Measurements from ENCODE around the gene SCGB3A2.

SCGB3A2 gene

DNA sequence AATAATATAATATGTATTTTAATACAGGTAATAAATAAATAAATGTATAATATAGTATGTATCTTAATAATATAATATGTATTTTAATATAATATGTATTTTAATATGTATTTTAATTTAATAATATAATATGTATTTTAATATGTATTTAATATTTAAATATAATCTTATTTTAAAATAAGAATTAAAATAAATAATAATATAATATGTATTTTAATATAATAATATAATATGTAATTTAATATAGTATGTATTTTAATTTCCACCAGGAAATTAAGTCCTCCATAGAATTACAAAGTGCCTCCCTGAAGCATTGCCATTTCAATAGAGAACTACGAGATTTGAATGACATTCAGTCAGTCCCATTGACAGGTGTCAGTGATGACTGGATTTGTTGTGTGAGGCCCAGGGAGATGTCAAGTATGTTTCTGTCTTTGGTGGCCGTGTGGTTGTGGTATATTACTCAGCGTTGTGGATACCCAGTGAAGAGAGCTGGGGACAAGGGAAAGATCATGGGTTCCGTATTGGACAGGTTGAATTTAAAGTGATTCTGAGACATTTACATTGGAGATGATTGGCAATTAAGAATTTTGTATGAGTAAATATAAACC is 42.0 kb downstream of the SCGB3A2 start:
- no peak for TF ChIP-seq EZH2phosphoT487 (conservative IDR thresholded peaks at IDR 0.05; ENCODE audit: low read length)
- TF ChIP-seq, protein P1, sequence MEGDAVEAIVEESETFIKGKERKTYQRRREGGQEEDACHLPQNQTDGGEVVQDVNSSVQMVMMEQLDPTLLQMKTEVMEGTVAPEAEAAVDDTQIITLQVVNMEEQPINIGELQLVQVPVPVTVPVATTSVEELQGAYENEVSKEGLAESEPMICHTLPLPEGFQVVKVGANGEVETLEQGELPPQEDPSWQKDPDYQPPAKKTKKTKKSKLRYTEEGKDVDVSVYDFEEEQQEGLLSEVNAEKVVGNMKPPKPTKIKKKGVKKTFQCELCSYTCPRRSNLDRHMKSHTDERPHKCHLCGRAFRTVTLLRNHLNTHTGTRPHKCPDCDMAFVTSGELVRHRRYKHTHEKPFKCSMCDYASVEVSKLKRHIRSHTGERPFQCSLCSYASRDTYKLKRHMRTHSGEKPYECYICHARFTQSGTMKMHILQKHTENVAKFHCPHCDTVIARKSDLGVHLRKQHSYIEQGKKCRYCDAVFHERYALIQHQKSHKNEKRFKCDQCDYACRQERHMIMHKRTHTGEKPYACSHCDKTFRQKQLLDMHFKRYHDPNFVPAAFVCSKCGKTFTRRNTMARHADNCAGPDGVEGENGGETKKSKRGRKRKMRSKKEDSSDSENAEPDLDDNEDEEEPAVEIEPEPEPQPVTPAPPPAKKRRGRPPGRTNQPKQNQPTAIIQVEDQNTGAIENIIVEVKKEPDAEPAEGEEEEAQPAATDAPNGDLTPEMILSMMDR (IDR thresholded peaks at IDR 0.05; ENCODE audit: insufficient read depth, low read length, poor library complexity, severe bottlenecking) = no peak
- no peaks in the 10 kb centered on the region for H3K9me2 ChIP-seq (replicated peaks; ENCODE audit: insufficient read depth, low read length)
- no peak overlapping the region for H3K4me2 ChIP-seq (ENCODE audit: low read depth, low read length, poor library complexity, severe bottlenecking)
- H3K79me2 ChIP-seq (ENCODE audit: insufficient read depth, low read length) = no peaks in the 10 kb centered on the region
- H3K27ac ChIP-seq (ENCODE audit: low read depth, low read length) = no peak overlapping the region
- no peaks in the 10 kb centered on the region for H4K20me1 ChIP-seq (ENCODE audit: low read depth, low read length)
- H3K9ac ChIP-seq (ENCODE audit: low read length) = no peak overlapping the region
- H3K27me3 ChIP-seq (ENCODE audit: low read length) = no peaks in the 10 kb centered on the region
- no peaks in the 10 kb centered on the region for H3K9me3 ChIP-seq (ENCODE audit: insufficient read depth, low read length)
- H3K36me3 ChIP-seq (ENCODE audit: low read length) = no peaks in the 10 kb centered on the region
- H3K4me3 ChIP-seq (ENCODE audit: insufficient read depth, low read length, poor library complexity, severe bottlenecking) = no peak overlapping the region
- H3F3A ChIP-seq (ENCODE audit: insufficient read depth) = no peaks in the 10 kb centered on the region
- H2AFZ ChIP-seq (ENCODE audit: low read depth, low read length, severe bottlenecking) = no peak overlapping the region

DNA sequence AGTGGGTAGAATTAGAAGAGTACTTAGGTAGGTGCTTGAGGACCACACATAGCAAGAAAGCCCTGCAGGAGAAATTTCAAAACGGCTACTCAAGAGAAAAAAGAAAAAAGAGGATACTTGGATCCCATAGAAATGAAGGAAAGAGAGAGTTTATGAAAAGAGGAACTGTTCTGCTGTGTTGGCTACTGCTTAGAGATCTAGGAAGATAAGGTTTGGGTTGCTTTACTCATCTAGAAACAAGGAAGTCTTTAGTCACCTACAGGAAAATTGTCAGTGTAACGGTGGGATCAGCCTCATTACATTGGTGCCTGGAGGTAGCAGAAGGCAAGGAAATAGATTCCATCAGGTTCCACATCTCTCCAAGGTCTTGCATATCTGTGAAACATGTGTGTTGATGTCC is 42.6 kb downstream of the SCGB3A2 start:
- H3K9me3 ChIP-seq (ENCODE audit: insufficient read depth, low read length) = no peaks in the 10 kb centered on the region
- H3K4me3 ChIP-seq (ENCODE audit: insufficient read depth, low read length, poor library complexity, severe bottlenecking) = no peak overlapping the region
- H3F3A ChIP-seq (ENCODE audit: insufficient read depth) = no peaks in the 10 kb centered on the region
- H3K27me3 ChIP-seq (ENCODE audit: low read length) = no peaks in the 10 kb centered on the region
- H4K20me1 ChIP-seq (ENCODE audit: low read depth, low read length) = no peaks in the 10 kb centered on the region
- H3K27ac ChIP-seq (ENCODE audit: low read depth, low read length) = no peak overlapping the region
- no peaks in the 10 kb centered on the region for H3K79me2 ChIP-seq (ENCODE audit: insufficient read depth, low read length)
- no peaks in the 10 kb centered on the region for H3K9me2 ChIP-seq (replicated peaks; ENCODE audit: insufficient read depth, low read length)
- H3K36me3 ChIP-seq (ENCODE audit: low read length) = no peaks in the 10 kb centered on the region
- no peak overlapping the region for H3K9ac ChIP-seq (ENCODE audit: low read length)
- TF ChIP-seq, protein P1 (IDR thresholded peaks at IDR 0.05; ENCODE audit: insufficient read depth, low read length, poor library complexity, severe bottlenecking) = no peak
- TF ChIP-seq EZH2phosphoT487 (conservative IDR thresholded peaks at IDR 0.05; ENCODE audit: low read length) = no peak
- H3K4me2 ChIP-seq (ENCODE audit: low read depth, low read length, poor library complexity, severe bottlenecking) = no peak overlapping the region
- no peak overlapping the region for H2AFZ ChIP-seq (ENCODE audit: low read depth, low read length, severe bottlenecking)

DNA sequence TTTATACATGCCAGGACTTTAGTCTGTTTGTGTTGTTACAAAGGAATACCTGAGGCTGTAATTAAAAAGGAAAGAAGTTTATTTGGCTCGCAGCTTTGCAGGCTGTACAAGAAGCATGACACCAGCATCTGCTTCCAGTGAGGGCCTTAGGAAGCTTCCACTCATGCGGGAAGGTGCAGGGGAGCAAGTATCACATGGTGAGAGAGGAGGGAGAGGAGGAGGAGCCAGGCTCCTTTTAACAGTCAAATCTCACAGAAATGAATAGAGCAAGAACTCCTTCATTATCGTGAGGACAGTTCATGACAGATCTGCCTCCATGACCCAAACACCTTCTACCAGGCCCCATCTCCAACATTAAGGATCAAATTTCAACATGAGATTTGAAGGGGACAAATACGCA is 46.5 kb downstream of the SCGB3A2 start:
- Histone ChIP-seq H3K9me3 (ENCODE audit: insufficient read depth, low read length) (no peaks in the 10 kb centered on the region), H3K36me3 (ENCODE audit: low read length) (no peaks in the 10 kb centered on the region), H3K27ac (ENCODE audit: low read depth, low read length) (no peak overlapping the region), H3K9me2 (replicated peaks; ENCODE audit: insufficient read depth, low read length) (no peaks in the 10 kb centered on the region), H3F3A (ENCODE audit: insufficient read depth) (no peaks in the 10 kb centered on the region), H3K27me3 (ENCODE audit: low read length) (no peaks in the 10 kb centered on the region), H3K4me2 (ENCODE audit: low read depth, low read length, poor library complexity, severe bottlenecking) (no peak overlapping the region), H3K4me3 (ENCODE audit: insufficient read depth, low read length, poor library complexity, severe bottlenecking) (no peak overlapping the region), H3K9ac (ENCODE audit: low read length) (no peak overlapping the region), H3K79me2 (ENCODE audit: insufficient read depth, low read length) (no peaks in the 10 kb centered on the region), H2AFZ (ENCODE audit: low read depth, low read length, severe bottlenecking) (no peak overlapping the region), H4K20me1 (ENCODE audit: low read depth, low read length) (no peaks in the 10 kb centered on the region)
- TF ChIP-seq EZH2phosphoT487 (conservative IDR thresholded peaks at IDR 0.05; ENCODE audit: low read length) = no peak
- TF ChIP-seq, protein P1 (IDR thresholded peaks at IDR 0.05; ENCODE audit: insufficient read depth, low read length, poor library complexity, severe bottlenecking) = no peak
